Measurements from ENCODE around the gene MSLN. TPM values are rescaled to one million over a fixed set of nuclear protein-coding genes. Genes with fewer than 3 reads are reported as not detected.

Gene MSLN
- polyA plus RNA-seq, 1 donor (not counting 4 experiments of a cell fraction or from before 2014, with no cell fraction given), result 8.5 TPM

DNA sequence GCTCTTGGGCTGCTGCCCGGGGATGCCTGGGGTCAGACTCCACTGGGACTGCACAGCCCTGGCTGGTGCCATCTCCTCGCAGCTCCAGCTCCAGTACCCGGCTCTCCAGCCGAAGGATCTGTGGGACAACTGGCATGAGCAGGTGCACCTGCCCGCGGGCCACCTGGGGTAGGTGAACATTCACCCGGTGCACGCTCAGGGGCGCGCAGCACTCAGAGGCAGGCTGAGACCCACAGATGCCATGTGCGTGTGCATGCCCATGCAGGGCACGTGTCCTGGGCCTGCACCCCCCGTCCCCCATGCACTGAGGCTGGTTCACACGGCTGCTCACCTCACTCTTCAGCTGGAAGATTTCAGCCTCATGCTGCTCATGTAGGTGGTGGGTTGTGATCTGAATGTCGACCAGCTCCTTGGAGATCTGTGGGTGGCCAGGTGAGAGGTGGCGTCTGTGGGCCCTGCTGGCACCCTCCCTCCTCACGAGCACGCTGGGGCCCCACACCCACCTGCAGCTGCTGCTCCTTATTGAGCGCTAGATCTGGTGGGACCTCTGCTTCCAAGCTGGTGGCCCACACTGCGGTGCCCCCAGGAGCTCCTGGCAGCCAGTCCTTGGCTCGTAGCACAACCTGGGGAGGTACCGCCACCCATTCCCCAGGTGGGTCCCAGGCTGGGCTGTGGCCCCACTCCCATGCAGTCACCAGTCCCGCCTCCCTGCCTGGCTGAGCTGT, 34.9 kb upstream of the MSLN start:
- peaks cover 0 to 6% of the 10 kb centered on the region in 2 experiments for H3K36me3 ChIP-seq (ENCODE audit: control insufficient read depth in 2 of 2, extremely low read depth in 1 of 2, insufficient read depth in 2 of 2, low read length in 2 of 2)
- DNase-seq (ENCODE audit: low read depth, low spot score), result no peak
- no peak overlapping the region for H3K9ac ChIP-seq (ENCODE audit: control insufficient read depth, extremely low read depth, insufficient read depth, low read length)
- no peak overlapping the region for H3K4me2 ChIP-seq (ENCODE audit: control insufficient read depth, extremely low read depth, insufficient read depth, low read depth, low read length)
- H3K27me3 ChIP-seq (ENCODE audit: control insufficient read depth, extremely low read depth, insufficient read depth, low read length), result no peaks in the 10 kb centered on the region
- H3K9me1 ChIP-seq (ENCODE audit: control insufficient read depth, extremely low read depth, insufficient read depth, low read length), result peaks cover 2% of the 10 kb centered on the region
- no peak overlapping the region for H2AFZ ChIP-seq (ENCODE audit: control insufficient read depth, low read length)
- no peaks in the 10 kb centered on the region for H3K79me2 ChIP-seq (ENCODE audit: control insufficient read depth, insufficient read depth, low read length)
- TF ChIP-seq, protein P1, sequence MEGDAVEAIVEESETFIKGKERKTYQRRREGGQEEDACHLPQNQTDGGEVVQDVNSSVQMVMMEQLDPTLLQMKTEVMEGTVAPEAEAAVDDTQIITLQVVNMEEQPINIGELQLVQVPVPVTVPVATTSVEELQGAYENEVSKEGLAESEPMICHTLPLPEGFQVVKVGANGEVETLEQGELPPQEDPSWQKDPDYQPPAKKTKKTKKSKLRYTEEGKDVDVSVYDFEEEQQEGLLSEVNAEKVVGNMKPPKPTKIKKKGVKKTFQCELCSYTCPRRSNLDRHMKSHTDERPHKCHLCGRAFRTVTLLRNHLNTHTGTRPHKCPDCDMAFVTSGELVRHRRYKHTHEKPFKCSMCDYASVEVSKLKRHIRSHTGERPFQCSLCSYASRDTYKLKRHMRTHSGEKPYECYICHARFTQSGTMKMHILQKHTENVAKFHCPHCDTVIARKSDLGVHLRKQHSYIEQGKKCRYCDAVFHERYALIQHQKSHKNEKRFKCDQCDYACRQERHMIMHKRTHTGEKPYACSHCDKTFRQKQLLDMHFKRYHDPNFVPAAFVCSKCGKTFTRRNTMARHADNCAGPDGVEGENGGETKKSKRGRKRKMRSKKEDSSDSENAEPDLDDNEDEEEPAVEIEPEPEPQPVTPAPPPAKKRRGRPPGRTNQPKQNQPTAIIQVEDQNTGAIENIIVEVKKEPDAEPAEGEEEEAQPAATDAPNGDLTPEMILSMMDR (optimal IDR thresholded peaks at IDR 0.05 in 1 of 3, IDR thresholded peaks at IDR 0.05 in 1 of 3, conservative IDR thresholded peaks at IDR 0.05 in 1 of 3; ENCODE audit: extremely low read depth in 1 of 3, insufficient read depth in 2 of 3, low read length in 3 of 3), result no peak
- TF ChIP-seq EZH2 (IDR thresholded peaks at IDR 0.05; ENCODE audit: low read length), result peak; percentile 2
- H3K4me1 ChIP-seq (ENCODE audit: control insufficient read depth, extremely low read depth, insufficient read depth, low read length), result peaks cover 4% of the 10 kb centered on the region
- H4K20me1 ChIP-seq (ENCODE audit: control insufficient read depth, extremely low read depth, insufficient read depth, low read length), result no peaks in the 10 kb centered on the region
- FAIRE-seq, result no peak
- dilution Hi-C loops (cut with MboI; ENCODE audit: extremely low pct_ligation_motif_present, low sequenced_read_pairs), result no loop called here
- H3K4me3 ChIP-seq (ENCODE audit: control insufficient read depth in 2 of 3, extremely low read depth in 1 of 3, insufficient read depth in 2 of 3, low read depth in 1 of 3, low read length in 3 of 3), result no peak overlapping the region
- no peaks in the 10 kb centered on the region for H3K9me3 ChIP-seq (ENCODE audit: control insufficient read depth, low read depth, low read length)
- no peak overlapping the region for H3K27ac ChIP-seq (ENCODE audit: control insufficient read depth, insufficient read depth, low read length)

- H3K79me2 ChIP-seq (ENCODE audit: control insufficient read depth, insufficient read depth, low read length), result no peaks in the 10 kb centered on the region
- no peaks in the 10 kb centered on the region for H3K27me3 ChIP-seq (ENCODE audit: control insufficient read depth, extremely low read depth, insufficient read depth, low read length)
- no peaks in the 10 kb centered on the region for H3K9me3 ChIP-seq (ENCODE audit: control insufficient read depth, low read depth, low read length)
- peaks cover 2% of the 10 kb centered on the region for H3K9me1 ChIP-seq (ENCODE audit: control insufficient read depth, extremely low read depth, insufficient read depth, low read length)
- peaks cover 0 to 6% of the 10 kb centered on the region in 2 experiments for H3K36me3 ChIP-seq (ENCODE audit: control insufficient read depth in 2 of 2, extremely low read depth in 1 of 2, insufficient read depth in 2 of 2, low read length in 2 of 2)
- TF ChIP-seq, protein P1 (optimal IDR thresholded peaks at IDR 0.05 in 1 of 3, IDR thresholded peaks at IDR 0.05 in 1 of 3, conservative IDR thresholded peaks at IDR 0.05 in 1 of 3; ENCODE audit: extremely low read depth in 1 of 3, insufficient read depth in 2 of 3, low read length in 3 of 3), result no peak
- no peak for TF ChIP-seq EZH2 (IDR thresholded peaks at IDR 0.05; ENCODE audit: low read length)
- H3K4me2 ChIP-seq (ENCODE audit: control insufficient read depth, extremely low read depth, insufficient read depth, low read depth, low read length), result no peak overlapping the region
- no peak for DNase-seq (ENCODE audit: low read depth, low spot score)
- H3K4me1 ChIP-seq (ENCODE audit: control insufficient read depth, extremely low read depth, insufficient read depth, low read length), result peaks cover 4% of the 10 kb centered on the region
- dilution Hi-C loops (cut with MboI; ENCODE audit: extremely low pct_ligation_motif_present, low sequenced_read_pairs), result no loop called here
- no peaks in the 10 kb centered on the region for H4K20me1 ChIP-seq (ENCODE audit: control insufficient read depth, extremely low read depth, insufficient read depth, low read length)
- no peak overlapping the region for H3K9ac ChIP-seq (ENCODE audit: control insufficient read depth, extremely low read depth, insufficient read depth, low read length)
- H2AFZ ChIP-seq (ENCODE audit: control insufficient read depth, low read length), result no peak overlapping the region
- peak overlapping the region in 1 of 3 experiments; percentile 21 for H3K4me3 ChIP-seq (ENCODE audit: control insufficient read depth in 2 of 3, extremely low read depth in 1 of 3, insufficient read depth in 2 of 3, low read depth in 1 of 3, low read length in 3 of 3)
- no peak overlapping the region for H3K27ac ChIP-seq (ENCODE audit: control insufficient read depth, insufficient read depth, low read length)
- no peak for FAIRE-seq
Observed at GRCh38 chr16:726188-726437, 34.4 kb upstream of the MSLN start.
